ENCODE results near the gene MYOC. TPM values are rescaled to one million over a fixed set of nuclear protein-coding genes. Genes with fewer than 3 reads are reported as not detected.

The MYOC gene
- total RNA-seq, 1 donor from 2014 or later, result not detected

DNA sequence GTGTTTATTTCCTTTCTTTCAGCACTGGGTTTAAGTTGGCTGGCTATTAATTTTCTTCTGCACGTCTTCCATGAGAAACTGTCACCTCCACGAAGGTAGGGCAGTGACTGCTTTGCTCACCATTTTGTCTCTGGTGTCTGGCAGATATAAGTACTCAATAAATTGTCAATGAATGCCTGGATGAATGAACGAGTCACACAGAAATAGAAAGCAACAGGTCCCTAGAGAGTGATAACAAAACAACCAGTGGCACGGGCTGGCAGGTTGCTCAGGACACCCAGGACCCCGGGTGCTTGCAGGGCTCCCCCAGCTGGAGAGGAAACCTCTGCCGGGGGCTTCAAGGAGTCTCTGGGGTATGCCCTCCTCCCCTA, 3.2 kb upstream of the MYOC start:
- Mint-ChIP-seq H3K9me3 (ENCODE audit: unreplicated experiment) (no peaks in the 10 kb centered on the region), H3K27ac (ENCODE audit: unreplicated experiment) (peak overlapping the region; percentile 91), H3K36me3 (ENCODE audit: low read depth, unreplicated experiment) (no peaks in the 10 kb centered on the region), H3K27me3 (ENCODE audit: unreplicated experiment) (peaks cover 1% of the 10 kb centered on the region), H3K4me1 (ENCODE audit: unreplicated experiment) (peaks cover 26% of the 10 kb centered on the region), H3K4me3 (ENCODE audit: unreplicated experiment) (no peak overlapping the region)
- TF ChIP-seq, protein P1, sequence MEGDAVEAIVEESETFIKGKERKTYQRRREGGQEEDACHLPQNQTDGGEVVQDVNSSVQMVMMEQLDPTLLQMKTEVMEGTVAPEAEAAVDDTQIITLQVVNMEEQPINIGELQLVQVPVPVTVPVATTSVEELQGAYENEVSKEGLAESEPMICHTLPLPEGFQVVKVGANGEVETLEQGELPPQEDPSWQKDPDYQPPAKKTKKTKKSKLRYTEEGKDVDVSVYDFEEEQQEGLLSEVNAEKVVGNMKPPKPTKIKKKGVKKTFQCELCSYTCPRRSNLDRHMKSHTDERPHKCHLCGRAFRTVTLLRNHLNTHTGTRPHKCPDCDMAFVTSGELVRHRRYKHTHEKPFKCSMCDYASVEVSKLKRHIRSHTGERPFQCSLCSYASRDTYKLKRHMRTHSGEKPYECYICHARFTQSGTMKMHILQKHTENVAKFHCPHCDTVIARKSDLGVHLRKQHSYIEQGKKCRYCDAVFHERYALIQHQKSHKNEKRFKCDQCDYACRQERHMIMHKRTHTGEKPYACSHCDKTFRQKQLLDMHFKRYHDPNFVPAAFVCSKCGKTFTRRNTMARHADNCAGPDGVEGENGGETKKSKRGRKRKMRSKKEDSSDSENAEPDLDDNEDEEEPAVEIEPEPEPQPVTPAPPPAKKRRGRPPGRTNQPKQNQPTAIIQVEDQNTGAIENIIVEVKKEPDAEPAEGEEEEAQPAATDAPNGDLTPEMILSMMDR (IDR thresholded peaks at IDR 0.05; ENCODE audit: unreplicated experiment), result no peak
- no peak for DNase-seq (ENCODE audit: low spot score)

DNA sequence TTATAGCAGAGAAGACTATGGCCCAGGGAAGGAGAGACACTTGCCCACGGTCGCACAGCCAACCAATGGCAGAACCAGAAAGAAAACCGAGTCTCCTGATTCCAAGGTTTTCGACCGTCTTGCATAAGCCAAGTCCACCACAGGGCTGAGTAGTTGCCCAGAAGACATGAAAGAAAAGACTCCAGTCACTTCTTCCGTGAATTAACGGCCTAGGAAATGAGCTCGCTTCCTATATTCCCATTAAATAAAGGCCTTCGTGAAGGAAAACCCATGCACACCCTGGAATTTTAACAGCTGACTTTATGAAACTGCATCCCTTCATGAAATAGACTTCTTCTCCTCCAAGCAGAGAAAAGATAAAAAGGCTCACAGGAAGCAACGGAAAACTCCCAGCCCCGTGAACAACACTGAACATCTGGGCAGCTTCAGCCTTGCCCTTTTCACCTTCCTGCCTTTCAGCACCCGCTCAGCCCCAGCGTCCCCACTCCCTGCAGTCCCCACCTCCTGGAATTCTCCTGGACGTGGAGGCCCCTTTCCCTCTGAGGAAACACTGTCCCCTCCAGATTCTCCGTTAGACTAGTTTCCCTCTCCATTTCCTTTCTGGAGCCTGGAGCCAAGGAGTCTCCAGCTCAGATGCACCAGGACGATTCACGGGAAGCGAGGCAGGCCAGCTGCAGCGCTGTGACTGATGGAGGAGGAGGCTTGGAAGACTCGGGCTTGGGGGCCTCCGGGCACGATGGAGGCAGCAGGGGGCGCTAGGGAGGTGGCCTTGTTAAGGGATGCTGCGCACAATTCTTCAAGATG, 2.7 kb upstream of the MYOC start:
- DNase-seq (ENCODE audit: low spot score), result peak; percentile 82
- Mint-ChIP-seq H3K4me1 (ENCODE audit: unreplicated experiment) (peaks cover 26% of the 10 kb centered on the region), H3K36me3 (ENCODE audit: low read depth, unreplicated experiment) (no peaks in the 10 kb centered on the region), H3K27ac (ENCODE audit: unreplicated experiment) (peak overlapping the region; percentile 91), H3K9me3 (ENCODE audit: unreplicated experiment) (no peaks in the 10 kb centered on the region), H3K4me3 (ENCODE audit: unreplicated experiment) (peak overlapping the region; percentile 27), H3K27me3 (ENCODE audit: unreplicated experiment) (peaks cover 1% of the 10 kb centered on the region)
- TF ChIP-seq, protein P1 (IDR thresholded peaks at IDR 0.05; ENCODE audit: unreplicated experiment), result peak; percentile 77

DNA sequence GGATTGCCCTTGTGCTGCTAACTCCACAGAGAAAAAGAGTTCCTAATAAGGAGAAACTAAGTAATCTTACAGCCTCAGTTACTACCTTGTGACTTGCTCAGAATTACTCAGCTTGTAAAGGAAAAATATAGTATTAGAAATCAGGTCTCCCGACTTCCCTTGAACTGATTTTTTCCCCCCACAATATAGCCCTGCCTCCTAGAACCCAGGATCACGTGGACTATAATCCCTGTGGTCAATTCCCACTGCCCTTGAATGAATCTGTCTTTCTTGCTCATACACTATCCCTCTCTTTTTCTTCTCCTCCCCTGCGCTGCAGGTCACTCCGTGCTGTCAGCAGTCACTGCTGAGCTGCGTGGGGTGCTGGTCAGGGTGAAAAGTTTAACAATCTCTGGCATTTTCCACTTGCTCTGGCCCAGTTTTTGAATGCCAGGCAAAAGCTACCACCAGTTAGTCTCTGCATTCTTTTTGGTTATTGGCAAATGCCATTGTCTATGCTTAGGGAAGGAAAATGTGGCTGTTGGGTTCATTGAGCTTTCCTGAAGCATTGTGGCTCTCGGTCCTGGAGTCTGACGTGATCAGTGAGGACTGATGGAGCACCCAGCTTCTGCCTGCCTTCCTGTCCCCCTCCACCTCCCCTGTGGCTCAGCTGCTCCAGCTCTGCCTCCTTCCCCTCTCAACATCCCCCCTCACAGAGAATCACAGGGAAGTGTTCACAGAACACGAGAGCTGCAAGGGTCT, 1.9 kb upstream of the MYOC start:
- Mint-ChIP-seq H3K9me3 (ENCODE audit: unreplicated experiment) (no peaks in the 10 kb centered on the region), H3K4me3 (ENCODE audit: unreplicated experiment) (no peak overlapping the region), H3K36me3 (ENCODE audit: low read depth, unreplicated experiment) (no peaks in the 10 kb centered on the region), H3K4me1 (ENCODE audit: unreplicated experiment) (peaks cover 26% of the 10 kb centered on the region), H3K27ac (ENCODE audit: unreplicated experiment) (peak overlapping the region; percentile 91), H3K27me3 (ENCODE audit: unreplicated experiment) (peaks cover 1% of the 10 kb centered on the region)
- TF ChIP-seq, protein P1 (IDR thresholded peaks at IDR 0.05; ENCODE audit: unreplicated experiment), result no peak
- no peak for DNase-seq (ENCODE audit: low spot score)

DNA sequence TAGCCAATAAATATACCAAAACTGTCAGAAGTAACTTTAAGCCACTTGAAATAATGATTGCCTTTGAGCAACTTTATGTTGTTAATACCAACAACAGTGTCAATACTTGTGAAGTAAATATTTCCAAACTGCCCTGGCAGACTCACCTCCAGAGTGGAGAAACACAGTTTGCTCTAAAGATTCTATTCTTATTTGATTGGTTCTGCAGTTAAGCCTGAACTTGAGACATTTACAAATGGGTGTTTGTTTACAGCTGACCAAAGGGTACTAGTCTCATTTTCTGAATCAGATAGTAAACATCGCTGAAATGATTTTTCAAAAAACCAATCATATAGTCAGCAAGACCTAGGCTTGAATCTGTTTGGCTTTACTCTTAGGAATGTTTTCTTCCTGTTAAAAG, 1.3 kb upstream of the MYOC start:
- Mint-ChIP-seq H3K9me3 (ENCODE audit: unreplicated experiment) (no peaks in the 10 kb centered on the region), H3K27ac (ENCODE audit: unreplicated experiment) (no peak overlapping the region), H3K36me3 (ENCODE audit: low read depth, unreplicated experiment) (no peaks in the 10 kb centered on the region), H3K4me3 (ENCODE audit: unreplicated experiment) (no peak overlapping the region), H3K4me1 (ENCODE audit: unreplicated experiment) (peaks cover 26% of the 10 kb centered on the region), H3K27me3 (ENCODE audit: unreplicated experiment) (peaks cover 1% of the 10 kb centered on the region)
- no peak for DNase-seq (ENCODE audit: low spot score)
- TF ChIP-seq, protein P1 (IDR thresholded peaks at IDR 0.05; ENCODE audit: unreplicated experiment), result no peak

DNA sequence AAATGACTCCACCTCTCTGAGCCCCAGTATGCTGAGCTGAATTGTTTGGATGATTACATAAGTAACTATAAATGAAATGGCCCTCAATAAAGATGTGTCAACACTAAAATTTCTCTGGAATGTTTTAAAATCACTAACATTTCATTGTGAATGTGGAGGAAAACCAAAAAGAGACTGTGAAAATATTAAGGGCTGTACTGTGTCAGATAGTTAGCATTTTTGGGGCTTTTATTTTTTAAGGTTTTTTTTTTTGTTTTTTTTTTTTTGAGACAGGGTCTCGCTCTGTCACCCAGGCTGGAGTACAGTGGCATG, 6.3 kb downstream of the MYOC start:
- no peak for DNase-seq (ENCODE audit: low spot score)
- no peak overlapping the region for H3K4me3 Mint-ChIP-seq (ENCODE audit: unreplicated experiment)
- TF ChIP-seq, protein P1 (IDR thresholded peaks at IDR 0.05; ENCODE audit: unreplicated experiment), result no peak
- H3K4me1 Mint-ChIP-seq (ENCODE audit: unreplicated experiment), result peaks cover 5% of the 10 kb centered on the region
- peak overlapping the region; percentile 26 for H3K27ac Mint-ChIP-seq (ENCODE audit: unreplicated experiment)
- H3K9me3 Mint-ChIP-seq (ENCODE audit: unreplicated experiment), result no peaks in the 10 kb centered on the region
- no peaks in the 10 kb centered on the region for H3K27me3 Mint-ChIP-seq (ENCODE audit: unreplicated experiment)
- no peaks in the 10 kb centered on the region for H3K36me3 Mint-ChIP-seq (ENCODE audit: low read depth, unreplicated experiment)

Data from endothelial cell (in vitro differentiated cells).